GM23338 (cell line): ENCODE results near the gene RASA3. TPM values are rescaled to one million over a fixed set of nuclear protein-coding genes. Genes with fewer than 3 reads are reported as not detected.

ENCODE experiments used
- CREB1 ChIP-seq: fragments of 250-450 bp; sonication (Bioruptor Pico); IDR thresholded peaks from 2 replicates; pipeline ENCODE4 v1.5.0; 2020; ENCODE audit warnings: low read depth, mild to moderate bottlenecking, moderate library complexity
- EZH2 ChIP-seq: fragments of 200-600 bp; sonication (generic); IDR thresholded peaks from one replicate; pipeline ENCODE4 v1.8.0; 2017; ENCODE audit warnings: antibody characterized with exemption, mild to moderate bottlenecking, low read depth; ENCODE audit not compliant: unreplicated experiment
- EZH2phosphoT487 ChIP-seq: fragments of 200-600 bp; sonication (generic); IDR thresholded peaks from one replicate; pipeline ENCODE4 v1.8.1; 2018; ENCODE audit warnings: antibody characterized with exemption; ENCODE audit not compliant: unreplicated experiment
- JUNB ChIP-seq: IDR thresholded peaks from one replicate; pipeline ENCODE4 v1.6.1; 2016; ENCODE audit warnings: antibody characterized with exemption; ENCODE audit not compliant: unreplicated experiment
- NANOG ChIP-seq: IDR thresholded peaks from 2 replicates; pipeline ENCODE4 v1.6.1; 2016; ENCODE audit warnings: antibody characterized with exemption, borderline replicate concordance
- POLR2AphosphoS5 ChIP-seq: IDR thresholded peaks from 2 replicates; pipeline ENCODE4 v1.6.1; 2016; ENCODE audit warnings: antibody characterized with exemption, low read depth
- STAT1 ChIP-seq: IDR thresholded peaks from one replicate; pipeline ENCODE4 v1.6.1; 2016; ENCODE audit warnings: antibody characterized with exemption; ENCODE audit not compliant: unreplicated experiment
- ZNF114 ChIP-seq: fragments of 250-450 bp; sonication (Bioruptor Pico); IDR thresholded peaks from 2 replicates; pipeline ENCODE4 v1.5.0; 2020; ENCODE audit warnings: mild to moderate bottlenecking, moderate library complexity
- ZNF331 ChIP-seq: fragments of 250-450 bp; sonication (Bioruptor Pico); IDR thresholded peaks from 2 replicates; pipeline ENCODE4 v1.5.0; 2020; ENCODE audit warnings: low read depth, mild to moderate bottlenecking, moderate library complexity
- ZNF462 ChIP-seq: fragments of 250-450 bp; sonication (Bioruptor Pico); IDR thresholded peaks from 2 replicates; pipeline ENCODE4 v1.5.0; 2020; ENCODE audit warnings: mild to moderate bottlenecking, moderate library complexity
- polyA plus RNA-seq: library from polyadenylated mRNA; unstranded; fragments of >200 nt; fragmentation: Nextera tagmentation; extraction: Ambion mirVana; gene quantifications from 2 replicates; pipeline ENCODE4 v1.2.1, GENCODE V29; 2016
- total RNA-seq: library from RNA; depleted of rRNA; stranded (reverse); fragments of >200 nt; shearing (Covaris generic); gene quantifications from 2 replicates; pipeline ENCODE4 v1.2.3, GENCODE V29; 2014
- TF ChIP-seq, protein P1 (sequence below): IDR thresholded peaks from 2 replicates; pipeline ENCODE4 v1.6.1; 2016; ENCODE audit warnings: antibody characterized with exemption

RASA3 gene
- total and polyA plus RNA-seq, 2 experiments from 2014 or later, result 11.2 to 20.7 TPM

GRCh38 chr13:114120591-114121011, 11.8 kb downstream of the RASA3 start (continued):
- TF ChIP-seq ZNF462 (CRISPR knock-in tag), result no peak
- TF ChIP-seq CREB1 (CRISPR knock-in tag), result no peak
- no peak for TF ChIP-seq ZNF114 (CRISPR knock-in tag)
- TF ChIP-seq NANOG, result no peak
- no peak for TF ChIP-seq EZH2
- TF ChIP-seq, protein P1, sequence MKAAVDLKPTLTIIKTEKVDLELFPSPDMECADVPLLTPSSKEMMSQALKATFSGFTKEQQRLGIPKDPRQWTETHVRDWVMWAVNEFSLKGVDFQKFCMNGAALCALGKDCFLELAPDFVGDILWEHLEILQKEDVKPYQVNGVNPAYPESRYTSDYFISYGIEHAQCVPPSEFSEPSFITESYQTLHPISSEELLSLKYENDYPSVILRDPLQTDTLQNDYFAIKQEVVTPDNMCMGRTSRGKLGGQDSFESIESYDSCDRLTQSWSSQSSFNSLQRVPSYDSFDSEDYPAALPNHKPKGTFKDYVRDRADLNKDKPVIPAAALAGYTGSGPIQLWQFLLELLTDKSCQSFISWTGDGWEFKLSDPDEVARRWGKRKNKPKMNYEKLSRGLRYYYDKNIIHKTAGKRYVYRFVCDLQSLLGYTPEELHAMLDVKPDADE, result no peak
- TF ChIP-seq POLR2AphosphoS5, result no peak
- no peak for TF ChIP-seq JUNB
- no peak for TF ChIP-seq STAT1
- no peak for TF ChIP-seq ZNF331 (CRISPR knock-in tag)
- TF ChIP-seq EZH2phosphoT487, result no peak
